Loucy (cell line): ENCODE data around the gene FRS2.

ENCODE experiments used
- EZH2phosphoT487 ChIP-seq: fragments of 200-600 bp; IDR thresholded peaks from 2 replicates; pipeline ENCODE4 v1.6.1; 2018; ENCODE audit warnings: antibody characterized with exemption, mild to moderate bottlenecking, moderate library complexity, borderline replicate concordance
- TF ChIP-seq, protein P1 (sequence below): fragments of 200-600 bp; sonication (generic); conservative IDR thresholded peaks from 2 replicates; pipeline ENCODE4 v1.5.1; 2014; ENCODE audit warnings: mild to moderate bottlenecking, antibody characterized with exemption, low read length

DNA sequence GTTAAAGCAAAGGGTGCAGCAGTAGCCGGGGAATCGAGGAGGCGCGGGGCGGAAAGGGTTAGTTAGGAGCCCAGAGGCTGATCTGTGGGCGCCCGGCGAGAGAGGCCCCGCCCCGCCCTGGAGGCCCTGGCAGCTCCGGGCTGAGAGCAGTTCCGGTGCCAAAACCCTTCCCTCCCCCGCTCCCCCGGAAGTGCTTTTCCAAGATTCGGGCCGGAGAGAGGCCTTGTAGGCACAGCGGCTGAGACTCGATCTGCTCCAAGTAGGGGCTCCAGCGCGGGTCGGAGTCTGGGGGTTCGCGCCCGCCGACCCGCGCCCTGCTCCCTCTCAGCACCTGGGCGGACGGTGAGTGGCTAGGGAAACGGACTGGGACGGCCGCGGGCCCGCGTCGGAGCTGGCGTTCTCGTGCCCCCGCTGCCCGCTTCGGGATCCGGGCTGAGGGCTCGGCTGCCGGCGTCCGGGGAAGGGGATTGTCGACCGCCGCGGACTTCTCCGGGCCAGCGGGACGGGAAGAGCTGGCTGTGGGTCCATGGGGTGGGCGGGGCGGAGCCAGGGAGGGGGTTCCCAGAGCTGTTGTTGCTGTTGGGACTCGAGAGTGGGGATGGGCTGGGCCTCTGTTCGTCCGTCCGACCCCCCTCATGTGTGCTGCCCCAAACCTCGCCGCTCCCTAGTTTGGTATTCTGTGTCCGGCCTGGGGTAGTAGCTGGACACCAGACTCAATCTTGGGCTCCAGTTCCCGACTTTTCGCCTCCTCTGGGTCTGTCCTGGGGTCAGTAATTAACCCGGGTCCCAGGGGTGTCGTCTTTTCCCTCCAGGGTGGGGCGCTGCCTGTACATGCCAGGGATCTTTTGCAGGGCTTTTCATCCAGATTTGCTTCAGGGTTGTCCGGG is at the start of gene FRS2:
- TF ChIP-seq, protein P1, sequence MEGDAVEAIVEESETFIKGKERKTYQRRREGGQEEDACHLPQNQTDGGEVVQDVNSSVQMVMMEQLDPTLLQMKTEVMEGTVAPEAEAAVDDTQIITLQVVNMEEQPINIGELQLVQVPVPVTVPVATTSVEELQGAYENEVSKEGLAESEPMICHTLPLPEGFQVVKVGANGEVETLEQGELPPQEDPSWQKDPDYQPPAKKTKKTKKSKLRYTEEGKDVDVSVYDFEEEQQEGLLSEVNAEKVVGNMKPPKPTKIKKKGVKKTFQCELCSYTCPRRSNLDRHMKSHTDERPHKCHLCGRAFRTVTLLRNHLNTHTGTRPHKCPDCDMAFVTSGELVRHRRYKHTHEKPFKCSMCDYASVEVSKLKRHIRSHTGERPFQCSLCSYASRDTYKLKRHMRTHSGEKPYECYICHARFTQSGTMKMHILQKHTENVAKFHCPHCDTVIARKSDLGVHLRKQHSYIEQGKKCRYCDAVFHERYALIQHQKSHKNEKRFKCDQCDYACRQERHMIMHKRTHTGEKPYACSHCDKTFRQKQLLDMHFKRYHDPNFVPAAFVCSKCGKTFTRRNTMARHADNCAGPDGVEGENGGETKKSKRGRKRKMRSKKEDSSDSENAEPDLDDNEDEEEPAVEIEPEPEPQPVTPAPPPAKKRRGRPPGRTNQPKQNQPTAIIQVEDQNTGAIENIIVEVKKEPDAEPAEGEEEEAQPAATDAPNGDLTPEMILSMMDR, result peak; percentile 48
- TF ChIP-seq EZH2phosphoT487, result no peak
